NCI-H128 (cell line): ENCODE results near the gene IGFN1.
"Not testable (repeated sequence)": the region's sequence is repeated elsewhere in the genome, so short reads cannot be mapped to it uniquely, and the experiment has no call there.

Experiments used
- DNase-seq: peaks from one replicate; lab custom pipeline; 2025; ENCODE audit not compliant: unreplicated experiment; lab: John Stamatoyannopoulos, UW

Gene IGFN1

DNA sequence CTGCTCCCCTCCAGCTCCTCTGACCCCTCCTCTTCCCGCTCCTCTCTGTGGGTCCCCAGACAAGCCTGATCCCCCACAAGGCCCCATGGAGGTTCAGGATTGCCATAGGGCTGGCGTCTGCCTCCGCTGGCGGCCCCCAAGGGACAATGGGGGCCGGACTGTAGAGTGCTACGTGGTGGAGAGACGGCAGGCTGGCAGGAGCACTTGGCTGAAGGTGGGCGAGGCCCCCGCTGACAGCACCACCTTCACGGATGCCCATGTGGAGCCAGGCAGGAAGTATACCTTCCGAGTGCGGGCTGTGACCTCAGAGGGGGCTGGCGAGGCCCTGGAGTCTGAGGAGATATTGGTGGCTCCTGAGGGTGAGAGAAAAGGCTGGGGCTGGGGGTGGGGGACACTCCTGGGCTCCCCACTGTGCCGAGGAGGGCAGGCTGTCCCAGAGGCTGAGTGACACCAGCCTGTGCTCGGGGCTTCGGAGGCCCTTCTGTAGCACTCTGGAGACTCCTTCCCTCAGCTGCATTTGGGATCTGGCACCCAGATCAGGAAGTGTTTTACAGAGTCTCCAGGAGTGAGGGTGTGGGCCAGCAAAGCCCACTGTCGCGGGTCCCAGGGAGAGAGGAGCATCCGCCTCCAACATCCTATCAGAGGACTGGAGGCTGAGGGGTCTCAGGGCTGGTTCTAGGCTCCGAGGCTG is 25.9 kb downstream of the IGFN1 start:
- DNase-seq, result no peak

- DNase-seq, result no peak
These were observed 26.5 kb downstream of the IGFN1 start for GRCh38 chr1:201217146-201217545.

- no peak for DNase-seq
These were observed 27.2 kb downstream of the IGFN1 start for GRCh38 chr1:201217851-201218250.

DNA sequence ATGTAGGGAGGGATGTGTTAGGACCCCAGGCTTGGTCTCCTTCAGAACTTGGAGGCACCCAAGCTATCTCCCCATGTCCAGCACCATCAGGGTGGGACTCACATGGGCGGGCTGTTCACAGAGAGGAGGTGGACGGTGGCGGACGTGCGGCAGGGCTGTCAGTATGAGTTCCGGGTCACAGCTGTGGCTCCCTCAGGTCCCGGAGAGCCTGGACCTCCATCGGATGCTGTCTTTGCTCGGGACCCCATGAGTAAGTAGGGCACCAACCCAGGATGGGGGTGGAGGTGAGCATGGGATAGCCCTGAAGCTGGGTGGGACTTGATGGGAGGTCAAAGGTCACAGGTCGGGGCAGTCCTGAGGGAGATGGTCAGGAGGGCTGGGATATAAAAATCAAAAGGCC is 27.8 kb downstream of the IGFN1 start:
- no peak for DNase-seq

- DNase-seq, result no peak
These were observed 29.1 kb downstream of the IGFN1 start for GRCh38 chr1:201219481-201220387.

DNA sequence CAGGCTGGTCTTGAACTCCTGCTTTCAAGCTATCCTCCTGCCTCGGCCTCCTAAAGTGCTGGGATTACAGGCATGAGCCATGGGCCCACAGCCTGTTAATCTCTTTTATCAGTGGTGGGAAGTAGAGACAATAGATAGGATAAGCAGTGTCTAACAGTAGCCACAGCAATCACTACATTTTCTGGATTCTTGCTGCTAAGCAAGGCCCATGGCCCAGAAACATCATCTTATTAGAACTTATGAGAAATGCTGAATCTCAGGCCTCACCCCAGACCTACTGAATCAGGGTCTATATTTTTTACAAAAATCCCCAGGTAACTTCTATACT is 29.7 kb downstream of the IGFN1 start:
- DNase-seq, result no peak

GRCh38 chr1:201221201-201221846 is 30.7 kb downstream of the IGFN1 start:
- no peak for DNase-seq

- DNase-seq, result no peak
These were observed 31.5 kb downstream of the IGFN1 start for GRCh38 chr1:201222125-201222524.

DNA sequence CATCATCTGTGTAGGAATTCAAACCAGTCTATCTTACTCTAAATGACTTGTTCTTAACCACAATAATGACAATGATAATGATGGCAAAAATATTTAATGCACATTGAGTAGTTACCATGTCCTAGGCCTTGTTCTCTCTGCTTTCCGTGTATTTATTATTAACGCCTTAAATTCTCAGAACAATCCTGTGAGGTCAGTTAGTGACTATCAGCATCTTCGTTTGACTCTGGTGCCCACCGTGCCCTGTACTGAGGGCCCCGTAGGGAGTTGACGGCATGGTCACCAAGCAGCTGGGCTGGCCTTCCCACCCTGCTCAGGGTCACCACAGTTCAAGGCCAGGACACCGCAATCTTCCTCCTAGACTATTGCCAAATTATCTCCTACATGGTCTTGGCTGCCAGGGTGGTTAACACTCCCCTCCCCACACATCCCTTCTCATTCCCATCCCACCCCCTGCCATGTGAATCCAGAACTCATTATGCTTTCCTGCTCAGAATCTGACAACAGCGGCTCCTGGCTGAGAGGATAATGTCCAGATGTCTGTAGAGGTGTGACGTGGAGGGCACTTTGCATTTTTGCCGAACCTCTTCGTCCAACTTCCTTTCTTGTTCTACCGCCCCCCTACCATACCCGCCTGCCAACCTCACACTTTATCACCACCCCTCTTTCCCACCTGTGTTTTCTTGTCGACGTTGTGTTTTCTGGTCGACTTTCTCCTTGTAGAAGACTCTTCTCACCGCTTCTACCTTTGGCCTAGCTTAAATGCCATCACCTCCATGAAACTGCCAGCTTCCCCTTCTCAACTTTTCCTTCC is 33.4 kb downstream of the IGFN1 start:
- DNase-seq, result no peak

GRCh38 chr1:201224666-201225370 is 34.2 kb downstream of the IGFN1 start:
- DNase-seq, result no peak

- no peak for DNase-seq
These were observed 35.5 kb downstream of the IGFN1 start for GRCh38 chr1:201226178-201226514.

DNA sequence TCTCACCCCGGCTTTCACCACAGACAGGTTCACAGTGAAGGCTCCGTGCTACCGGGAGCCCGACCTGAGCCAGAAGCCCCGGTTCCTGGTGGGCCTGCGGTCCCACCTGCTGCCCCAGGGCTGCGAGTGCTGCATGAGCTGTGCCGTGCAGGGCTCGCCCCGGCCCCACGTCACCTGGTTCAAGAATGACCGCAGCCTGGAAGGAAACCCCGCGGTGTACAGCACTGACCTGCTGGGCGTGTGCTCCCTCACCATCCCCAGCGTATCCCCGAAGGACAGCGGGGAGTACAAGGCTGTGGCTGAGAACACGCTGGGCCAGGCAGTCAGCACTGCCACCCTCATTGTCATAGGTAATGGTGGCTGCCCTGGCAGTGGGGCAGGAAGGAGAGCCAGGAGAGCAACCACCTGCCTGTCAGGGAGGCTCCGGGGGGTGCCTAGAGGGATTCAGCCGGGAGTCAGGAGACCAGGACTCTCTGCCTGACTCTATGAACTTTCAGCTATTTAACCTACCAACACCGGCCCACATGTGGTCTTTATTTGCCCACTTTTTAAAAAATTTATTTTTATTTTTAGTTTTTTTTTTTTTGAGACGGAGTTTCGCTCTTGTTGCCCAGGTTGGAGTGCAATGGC is 36.4 kb downstream of the IGFN1 start:
- no peak for DNase-seq

GRCh38 chr1:201228011-201228983 is 37.7 kb downstream of the IGFN1 start:
- no peak for DNase-seq

DNA sequence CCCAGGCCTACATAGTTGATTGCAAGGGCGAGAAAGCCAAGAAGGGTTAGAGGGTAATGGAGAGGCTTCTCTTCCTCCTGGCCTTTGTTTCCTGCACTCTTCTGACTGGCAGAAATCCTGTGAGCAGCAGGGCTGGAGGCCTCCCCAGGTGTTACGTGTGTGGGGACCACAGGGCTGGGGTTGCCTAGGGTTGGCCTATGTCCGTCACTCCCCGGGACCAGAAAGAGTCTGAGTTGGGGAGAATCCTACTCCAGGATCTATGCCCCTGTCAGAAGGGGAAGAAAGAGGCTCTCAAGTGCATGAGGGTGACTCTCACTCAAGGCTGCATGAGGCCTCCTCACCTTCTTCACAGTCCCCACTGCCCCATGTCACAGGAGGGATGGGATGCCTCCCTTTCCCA is 38.5 kb downstream of the IGFN1 start:
- no peak for DNase-seq

GRCh38 chr1:201229771-201230635 is 39.4 kb downstream of the IGFN1 start:
- DNase-seq, result no peak

DNA sequence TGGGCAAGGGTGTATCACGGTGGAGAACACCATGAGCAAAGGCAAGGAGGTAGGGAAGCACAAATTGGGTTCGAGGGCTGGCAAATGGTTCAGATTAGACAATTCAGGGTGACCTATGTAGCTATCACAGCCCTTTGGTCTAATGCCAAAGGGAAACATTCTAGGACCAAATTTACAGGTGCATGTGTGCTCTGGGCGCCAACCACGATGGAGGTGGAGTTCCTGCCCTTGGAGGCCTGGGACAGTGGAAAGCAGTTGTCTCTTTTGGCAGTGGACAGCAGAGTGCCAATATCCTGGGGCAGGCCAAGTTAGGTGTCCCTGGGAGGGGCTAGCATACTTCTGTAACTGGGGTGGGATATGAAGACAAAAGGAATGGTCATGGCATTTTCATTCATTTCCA is 40.1 kb downstream of the IGFN1 start:
- no peak for DNase-seq

GRCh38 chr1:201239646-201240045 is 49.0 kb downstream of the IGFN1 start:
- DNase-seq, result not testable (repeated sequence)

DNA sequence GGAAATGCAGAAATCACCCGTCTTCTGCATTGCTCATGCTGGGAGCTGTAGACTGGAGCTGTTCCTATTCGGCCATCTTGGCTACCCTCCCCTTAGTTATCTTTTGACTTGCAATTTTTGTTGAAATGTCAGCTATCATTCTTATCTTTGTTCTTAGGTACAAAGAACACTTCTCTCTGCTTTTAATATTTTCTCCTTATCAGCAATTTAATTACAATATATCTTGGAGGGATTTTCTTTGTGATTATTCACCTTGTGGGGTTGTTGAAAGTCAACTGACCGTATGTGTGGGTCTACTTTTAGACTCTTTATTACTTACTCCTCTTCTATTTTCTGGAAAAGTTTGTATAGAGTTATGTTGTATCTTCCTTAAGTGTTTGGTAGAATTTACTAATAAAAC is 49.5 kb downstream of the IGFN1 start:
- DNase-seq, result no peak
